Measurements from ENCODE around the gene POLR2A. TPM values are rescaled to one million over a fixed set of nuclear protein-coding genes. Genes with fewer than 3 reads are reported as not detected.

Gene POLR2A
- total RNA-seq, 2 experiments from 2014 or later, result 219 to 223 TPM

- peaks cover 54% of the 10 kb centered on the region for H3K27me3 Mint-ChIP-seq
- ChIA-PET CTCF (interaction anchor here (0.7 to 2.0 kb wide), 10 partner anchors 12 to 247 kb away, joined by 3 to 13 read pairs (median 4); partner anchors contain the start of genes NEURL4 and SENP3), POLR2A (interaction anchor here (0.6 to 8.8 kb wide), 6 partner anchors 13 to 246 kb away, joined by 3 to 83 read pairs (median 15); partner anchors contain the start of genes POLR2A and ZBTB4)
- peak; percentile 64 for DNase-seq
- no peak for TF ChIP-seq CTCF (IDR thresholded peaks at IDR 0.05)
- ATAC-seq, result no peak
- H3K4me3 Mint-ChIP-seq, result peak overlapping the region; percentile 94
- no peak overlapping the region for H3K27ac Mint-ChIP-seq
- no peaks in the 10 kb centered on the region for H3K9me3 Mint-ChIP-seq
- intact Hi-C loops (cut with micrococcal nuclease), result no loop called here
- H3K4me1 Mint-ChIP-seq (ENCODE audit: low read depth), result peaks cover 36% of the 10 kb centered on the region
- peaks cover 21% of the 10 kb centered on the region for H3K36me3 Mint-ChIP-seq (ENCODE audit: low read depth)
Measured at GRCh38 chr17:7440834-7441195, 43.4 kb upstream of the POLR2A start.

- POLR2A ChIA-PET, result interaction anchor here (0.7 to 8.8 kb wide), 5 partner anchors 12 to 44 kb away, joined by 3 to 83 read pairs (median 20); partner anchors contain the start of genes POLR2A and ZBTB4
- Mint-ChIP-seq H3K4me1 (ENCODE audit: low read depth) (peaks cover 40% of the 10 kb centered on the region), H3K4me3 (no peak overlapping the region), H3K9me3 (no peaks in the 10 kb centered on the region), H3K36me3 (ENCODE audit: low read depth) (peaks cover 21% of the 10 kb centered on the region), H3K27ac (no peak overlapping the region), H3K27me3 (peaks cover 56% of the 10 kb centered on the region)
- no peak for ATAC-seq
- CTCF ChIA-PET, result interaction anchor here (0.7 to 2.0 kb wide), 7 partner anchors 12 to 246 kb away, joined by 3 to 13 read pairs (median 4); partner anchors contain the start of genes NEURL4 and SENP3
- intact Hi-C loops (cut with micrococcal nuclease), result no loop called here
- TF ChIP-seq CTCF (IDR thresholded peaks at IDR 0.05), result no peak
- no peak for DNase-seq
Measured at GRCh38 chr17:7441266-7441665, 42.9 kb upstream of the POLR2A start.

- TF ChIP-seq CTCF (IDR thresholded peaks at IDR 0.05), result no peak
- POLR2A ChIA-PET, result interaction anchor here (1.9 to 8.8 kb wide), 4 partner anchors 12 to 43 kb away, joined by 10 to 83 read pairs (median 36); partner anchors contain the start of genes POLR2A and ZBTB4
- no peak overlapping the region for H3K27ac Mint-ChIP-seq
- DNase-seq, result no peak
- no peaks in the 10 kb centered on the region for H3K9me3 Mint-ChIP-seq
- ATAC-seq, result no peak
- H3K36me3 Mint-ChIP-seq (ENCODE audit: low read depth), result peaks cover 19% of the 10 kb centered on the region
- intact Hi-C loops (cut with micrococcal nuclease), result no loop called here
- CTCF ChIA-PET, result interaction anchor here (1.0 to 1.8 kb wide), 4 partner anchors 10 to 119 kb away, joined by 3 to 13 read pairs (median 4); partner anchors contain the start of genes NEURL4 and SENP3
- peaks cover 61% of the 10 kb centered on the region for H3K27me3 Mint-ChIP-seq
- H3K4me3 Mint-ChIP-seq, result no peak overlapping the region
- H3K4me1 Mint-ChIP-seq (ENCODE audit: low read depth), result peaks cover 39% of the 10 kb centered on the region
Measured at GRCh38 chr17:7442142-7442541, 42.0 kb upstream of the POLR2A start.

- DNase-seq, result no peak
- intact Hi-C loops (cut with micrococcal nuclease), result no loop called here
- Mint-ChIP-seq H3K4me1 (ENCODE audit: low read depth) (peaks cover 29% of the 10 kb centered on the region), H3K4me3 (no peak overlapping the region), H3K27ac (no peak overlapping the region), H3K27me3 (peaks cover 62% of the 10 kb centered on the region), H3K9me3 (no peaks in the 10 kb centered on the region), H3K36me3 (ENCODE audit: low read depth) (peaks cover 17% of the 10 kb centered on the region)
- POLR2A ChIA-PET, result interaction anchor here (0.9 to 6.8 kb wide), 9 partner anchors 8 to 146 kb away, joined by 3 to 53 read pairs (median 4); partner anchors contain the start of genes PLSCR3, POLR2A and SOX15
- CTCF ChIA-PET, result interaction anchor here (0.8 to 4.0 kb wide), 8 partner anchors 8 to 148 kb away, joined by 3 to 23 read pairs (median 4); partner anchors contain the start of genes SENP3, TMEM102 and ZBTB4
- ATAC-seq, result no peak
- no peak for TF ChIP-seq CTCF (IDR thresholded peaks at IDR 0.05)
Measured at GRCh38 chr17:7443499-7444485, 40.4 kb upstream of the POLR2A start.
